Fibroblast of skin of right quadriceps (primary cell): Measurements from ENCODE around the gene ZNF226.
"Not testable (repeated sequence)": the region's sequence is repeated elsewhere in the genome, so short reads cannot be mapped to it uniquely, and the experiment has no call there.

ENCODE experiments used
- DNase-seq: peaks from one replicate; pipeline ENCODE4 v3.0.0-alpha.2; 2013

The ZNF226 gene

DNA sequence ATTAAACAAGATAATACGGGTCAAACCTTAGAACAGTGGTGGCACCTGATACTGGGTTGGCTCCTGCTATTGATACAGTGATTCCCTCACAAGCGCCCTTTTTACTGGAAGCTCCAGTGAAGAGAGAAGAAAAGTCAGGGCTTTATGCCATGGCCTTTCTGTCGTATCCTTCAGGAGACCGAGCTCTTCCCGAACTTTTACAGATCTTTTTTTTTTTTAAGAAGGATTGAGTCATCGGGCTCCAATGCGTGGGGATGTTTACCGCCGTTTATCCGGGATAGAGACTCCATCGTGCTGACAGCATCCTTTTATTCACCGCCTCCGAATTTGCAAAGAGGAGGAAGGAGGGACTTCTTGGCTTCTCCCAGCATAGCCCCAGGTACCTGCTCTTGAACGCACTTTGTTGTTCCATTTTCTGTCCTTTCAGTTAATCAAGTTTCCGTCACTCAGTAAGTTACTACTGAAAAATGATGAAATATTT is 48.0 kb downstream of the ZNF226 start:
- peak; percentile 29 for DNase-seq

DNA sequence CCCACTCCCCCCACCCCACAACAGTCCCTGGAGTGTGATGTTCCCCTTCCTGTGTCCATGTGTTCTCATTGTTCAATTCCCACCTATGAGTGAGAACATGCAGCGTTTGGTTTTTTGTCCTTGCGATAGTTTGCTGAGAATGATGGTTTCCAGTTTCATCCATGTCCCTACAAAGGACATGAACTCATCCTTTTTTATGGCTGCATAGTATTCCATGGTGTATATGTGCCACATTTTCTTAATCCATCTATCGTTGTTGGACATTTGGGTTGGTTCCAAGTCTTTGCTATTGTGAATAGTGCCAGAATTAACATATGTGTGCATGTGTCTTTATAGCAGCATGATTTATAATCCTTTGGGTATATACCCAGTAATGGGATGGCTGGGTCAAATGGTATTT is 55.0 kb downstream of the ZNF226 start:
- DNase-seq = not testable (repeated sequence)

DNA sequence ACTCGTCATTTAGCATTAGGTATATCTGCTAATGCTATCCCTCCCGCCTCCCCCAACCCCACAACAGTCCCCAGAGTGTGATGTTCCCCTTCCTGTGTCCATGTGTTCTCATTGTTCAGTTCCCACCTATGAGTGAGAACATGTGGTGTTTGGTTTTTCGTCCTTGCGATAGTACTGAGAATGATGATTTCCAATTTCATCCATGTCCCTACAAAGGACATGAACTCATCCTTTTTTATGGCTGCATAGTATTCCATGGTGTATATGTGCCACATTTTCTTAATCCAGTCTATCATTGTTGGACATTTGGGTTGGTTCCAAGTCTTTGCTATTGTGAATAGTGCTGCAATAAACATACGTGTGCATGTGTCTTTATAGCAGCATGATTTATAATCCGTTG is 55.9 kb downstream of the ZNF226 start:
- DNase-seq = not testable (repeated sequence)

DNA sequence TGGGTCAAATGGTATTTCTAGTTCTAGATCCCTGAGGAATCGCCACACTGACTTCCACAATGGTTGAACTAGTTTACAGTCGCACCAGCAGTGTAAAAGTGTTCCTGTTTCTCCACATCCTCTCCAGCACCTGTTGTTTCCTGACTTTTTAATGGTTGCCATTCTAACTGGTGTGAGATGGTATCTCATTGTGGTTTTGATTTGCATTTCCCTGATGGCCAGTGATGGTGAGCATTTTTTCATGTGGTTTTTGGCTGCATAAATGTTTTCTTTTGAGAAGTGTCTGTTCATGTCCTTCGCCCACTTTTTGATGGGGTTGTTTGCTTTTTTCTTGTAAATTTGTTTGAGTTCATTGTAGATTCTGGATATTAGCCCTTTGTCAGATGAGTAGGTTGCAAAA is 56.4 kb downstream of the ZNF226 start:
- not testable (repeated sequence) for DNase-seq
